Astrocyte (in vitro differentiated cells and primary cell): ENCODE measurements around the gene CD52. TPM values are rescaled to one million over a fixed set of nuclear protein-coding genes. Genes with fewer than 3 reads are reported as not detected.

ENCODE experiments used
- DNase-seq: peaks from one replicate; pipeline ENCODE4 v3.0.0-alpha.2; 2010; ENCODE audit warnings: low read depth
- FAIRE-seq: peaks from 2 replicates; lab custom pipeline; 2011; peaks lifted over from hg19 to GRCh38; lab: Jason Lieb, UNC
- H2AFZ ChIP-seq: 2 replicates; pipeline ENCODE4 v1.6.0; 2012; ENCODE audit warnings: low read depth, low read length, inconsistent platforms
- H3K27ac ChIP-seq: 2 replicates; pipeline ENCODE4 v1.5.1; 2011; ENCODE audit warnings: low read depth, low read length, inconsistent platforms
- H3K27me3 ChIP-seq: 2 replicates; pipeline ENCODE4 v1.6.0; 2011; ENCODE audit warnings: low read length, inconsistent platforms; ENCODE audit not compliant: insufficient read depth
- H3K36me3 ChIP-seq: 2 replicates; pipeline ENCODE4 v1.5.1; 2011; ENCODE audit warnings: low read length, inconsistent platforms; ENCODE audit not compliant: insufficient read depth
- H3K4me1 ChIP-seq: 2 replicates; pipeline ENCODE4 v1.5.1; 2011; ENCODE audit warnings: low read length, inconsistent platforms; ENCODE audit not compliant: insufficient read depth
- H3K4me2 ChIP-seq: 2 replicates; pipeline ENCODE4 v1.6.0; 2012; ENCODE audit warnings: low read length, inconsistent platforms
- H3K4me3 ChIP-seq: 2 replicates; pipeline ENCODE4 v1.5.1; 2011; ENCODE audit warnings: low read depth, mild to moderate bottlenecking, low read length, inconsistent platforms; ENCODE audit not compliant: insufficient read depth
- H3K79me2 ChIP-seq: 2 replicates; pipeline ENCODE4 v1.6.0; 2012; ENCODE audit warnings: mild to moderate bottlenecking, low read length, inconsistent platforms; ENCODE audit not compliant: insufficient read depth
- H3K9ac ChIP-seq: 2 replicates; pipeline ENCODE4 v1.6.0; 2012; ENCODE audit warnings: mild to moderate bottlenecking, low read length, inconsistent platforms
- H3K9me3 ChIP-seq: 2 replicates; pipeline ENCODE4 v1.5.1; 2012; ENCODE audit warnings: low read depth, mild to moderate bottlenecking, low read length, inconsistent platforms; ENCODE audit not compliant: insufficient read depth
- H4K20me1 ChIP-seq: 2 replicates; pipeline ENCODE4 v1.6.0; 2012; ENCODE audit warnings: low read length, inconsistent platforms; ENCODE audit not compliant: insufficient read depth
- H3K27ac Mint-ChIP-seq: one replicate; pipeline ENCODE4 v1.8.0; 2021; ENCODE audit warnings: mild to moderate bottlenecking, mixed read lengths; ENCODE audit not compliant: unreplicated experiment
- H3K27me3 Mint-ChIP-seq: one replicate; pipeline ENCODE4 v1.8.0; 2021; ENCODE audit warnings: low read depth, mixed read lengths; ENCODE audit not compliant: unreplicated experiment
- H3K36me3 Mint-ChIP-seq: one replicate; pipeline ENCODE4 v1.8.0; 2021; ENCODE audit warnings: low read depth, mixed read lengths; ENCODE audit not compliant: unreplicated experiment
- H3K4me1 Mint-ChIP-seq: one replicate; pipeline ENCODE4 v1.8.0; 2021; ENCODE audit warnings: low read depth, mixed read lengths; ENCODE audit not compliant: unreplicated experiment
- H3K4me3 Mint-ChIP-seq: one replicate; pipeline ENCODE4 v1.8.0; 2021; ENCODE audit warnings: mild to moderate bottlenecking, moderate library complexity, mixed read lengths; ENCODE audit not compliant: unreplicated experiment
- H3K9me3 Mint-ChIP-seq: one replicate; pipeline ENCODE4 v1.8.0; 2021; ENCODE audit warnings: mild to moderate bottlenecking, mixed read lengths; ENCODE audit not compliant: unreplicated experiment
- EZH2 ChIP-seq: IDR thresholded peaks from 2 replicates; pipeline ENCODE4 v1.6.1; 2012; ENCODE audit warnings: mild to moderate bottlenecking, low read length, inconsistent platforms; ENCODE audit not compliant: insufficient read depth
- total RNA-seq: library from RNA; stranded (reverse); gene quantifications from 2 replicates; pipeline ENCODE4 v1.2.1, GENCODE V29; 2021
- TF ChIP-seq, protein P1 (sequence below): IDR thresholded peaks from 2 replicates; pipeline ENCODE4 v1.5.1; 2011; ENCODE audit warnings: low read depth, mild to moderate bottlenecking, inconsistent platforms, low read length, moderate library complexity; ENCODE audit not compliant: insufficient read depth

CD52 gene
- total RNA-seq, 1 donor from 2014 or later: not detected

DNA sequence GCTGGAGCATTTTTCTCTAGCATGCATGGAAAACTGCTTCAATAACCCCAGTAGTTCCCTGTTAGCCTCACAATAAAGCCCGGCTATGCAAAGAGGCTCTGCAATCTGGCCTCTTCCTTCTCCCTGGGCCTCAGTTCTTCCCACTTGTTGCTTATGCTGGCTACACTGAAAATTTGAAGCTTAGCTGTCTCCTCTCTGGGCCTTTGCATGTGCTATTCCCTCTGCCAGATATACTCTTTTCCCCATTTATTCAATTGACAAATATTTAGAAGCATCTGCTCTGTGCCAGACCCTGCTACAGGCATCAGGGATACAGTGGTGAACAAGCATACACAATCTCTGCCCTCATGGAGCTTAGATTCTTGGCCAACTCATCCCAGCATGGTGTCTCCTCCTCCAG lies 20.9 kb downstream of the CD52 start:
- no peak overlapping the region for H3K4me3 Mint-ChIP-seq
- H3K27me3 ChIP-seq: peaks cover 9% of the 10 kb centered on the region
- H3K27ac Mint-ChIP-seq: no peak overlapping the region
- no peak overlapping the region for H3K27ac ChIP-seq
- H3K4me3 ChIP-seq: no peak overlapping the region
- no peaks in the 10 kb centered on the region for H3K79me2 ChIP-seq
- no peak for DNase-seq
- TF ChIP-seq, protein P1, sequence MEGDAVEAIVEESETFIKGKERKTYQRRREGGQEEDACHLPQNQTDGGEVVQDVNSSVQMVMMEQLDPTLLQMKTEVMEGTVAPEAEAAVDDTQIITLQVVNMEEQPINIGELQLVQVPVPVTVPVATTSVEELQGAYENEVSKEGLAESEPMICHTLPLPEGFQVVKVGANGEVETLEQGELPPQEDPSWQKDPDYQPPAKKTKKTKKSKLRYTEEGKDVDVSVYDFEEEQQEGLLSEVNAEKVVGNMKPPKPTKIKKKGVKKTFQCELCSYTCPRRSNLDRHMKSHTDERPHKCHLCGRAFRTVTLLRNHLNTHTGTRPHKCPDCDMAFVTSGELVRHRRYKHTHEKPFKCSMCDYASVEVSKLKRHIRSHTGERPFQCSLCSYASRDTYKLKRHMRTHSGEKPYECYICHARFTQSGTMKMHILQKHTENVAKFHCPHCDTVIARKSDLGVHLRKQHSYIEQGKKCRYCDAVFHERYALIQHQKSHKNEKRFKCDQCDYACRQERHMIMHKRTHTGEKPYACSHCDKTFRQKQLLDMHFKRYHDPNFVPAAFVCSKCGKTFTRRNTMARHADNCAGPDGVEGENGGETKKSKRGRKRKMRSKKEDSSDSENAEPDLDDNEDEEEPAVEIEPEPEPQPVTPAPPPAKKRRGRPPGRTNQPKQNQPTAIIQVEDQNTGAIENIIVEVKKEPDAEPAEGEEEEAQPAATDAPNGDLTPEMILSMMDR: no peak
- TF ChIP-seq EZH2: no peak
- H3K36me3 Mint-ChIP-seq: no peaks in the 10 kb centered on the region
- no peak overlapping the region for H2AFZ ChIP-seq
- peaks cover 13% of the 10 kb centered on the region for H3K4me1 ChIP-seq
- no peaks in the 10 kb centered on the region for H3K9me3 ChIP-seq
- H3K9ac ChIP-seq: no peak overlapping the region
- H3K4me2 ChIP-seq: no peak overlapping the region
- peaks cover 17% of the 10 kb centered on the region for H3K27me3 Mint-ChIP-seq
- no peaks in the 10 kb centered on the region for H3K36me3 ChIP-seq
- no peaks in the 10 kb centered on the region for H3K9me3 Mint-ChIP-seq
- FAIRE-seq: no peak
- H3K4me1 Mint-ChIP-seq: peaks cover 6% of the 10 kb centered on the region
- H4K20me1 ChIP-seq: no peaks in the 10 kb centered on the region

DNA sequence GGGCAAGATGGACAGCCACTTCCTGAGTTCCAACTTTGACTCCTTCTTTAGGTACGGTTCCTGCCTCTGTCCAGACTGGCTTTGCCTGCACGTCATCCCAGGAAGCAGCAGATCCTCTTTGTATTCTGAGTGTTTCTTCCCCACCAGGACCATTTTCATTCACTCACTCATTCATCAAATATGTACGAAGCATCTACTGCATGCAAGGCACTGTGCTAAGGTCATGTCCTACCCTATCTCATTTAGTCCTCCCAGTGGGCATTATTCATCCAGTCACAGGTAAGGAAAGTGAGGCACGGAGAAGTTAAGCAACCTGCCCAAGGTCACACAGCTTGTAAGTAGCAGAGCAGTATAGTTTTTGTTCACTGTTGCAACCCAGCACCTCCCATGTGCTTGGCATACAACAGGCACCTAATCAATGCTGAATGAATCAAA lies 22.3 kb downstream of the CD52 start:
- Histone ChIP-seq H3K9ac (no peak overlapping the region), H3K9me3 (no peaks in the 10 kb centered on the region), H4K20me1 (no peaks in the 10 kb centered on the region), H3K27ac (no peak overlapping the region), H3K27me3 (peaks cover 9% of the 10 kb centered on the region), H3K79me2 (no peaks in the 10 kb centered on the region), H3K4me2 (no peak overlapping the region), H3K4me1 (peaks cover 13% of the 10 kb centered on the region), H3K36me3 (no peaks in the 10 kb centered on the region), H3K4me3 (no peak overlapping the region), H2AFZ (peak overlapping the region; percentile 53)
- no peak for TF ChIP-seq EZH2
- TF ChIP-seq, protein P1: no peak
- Mint-ChIP-seq H3K4me1 (peaks cover 6% of the 10 kb centered on the region), H3K9me3 (no peaks in the 10 kb centered on the region), H3K36me3 (no peaks in the 10 kb centered on the region), H3K27me3 (peaks cover 28% of the 10 kb centered on the region), H3K4me3 (no peak overlapping the region), H3K27ac (no peak overlapping the region)
- FAIRE-seq (no peak), DNase-seq (no peak)

DNA sequence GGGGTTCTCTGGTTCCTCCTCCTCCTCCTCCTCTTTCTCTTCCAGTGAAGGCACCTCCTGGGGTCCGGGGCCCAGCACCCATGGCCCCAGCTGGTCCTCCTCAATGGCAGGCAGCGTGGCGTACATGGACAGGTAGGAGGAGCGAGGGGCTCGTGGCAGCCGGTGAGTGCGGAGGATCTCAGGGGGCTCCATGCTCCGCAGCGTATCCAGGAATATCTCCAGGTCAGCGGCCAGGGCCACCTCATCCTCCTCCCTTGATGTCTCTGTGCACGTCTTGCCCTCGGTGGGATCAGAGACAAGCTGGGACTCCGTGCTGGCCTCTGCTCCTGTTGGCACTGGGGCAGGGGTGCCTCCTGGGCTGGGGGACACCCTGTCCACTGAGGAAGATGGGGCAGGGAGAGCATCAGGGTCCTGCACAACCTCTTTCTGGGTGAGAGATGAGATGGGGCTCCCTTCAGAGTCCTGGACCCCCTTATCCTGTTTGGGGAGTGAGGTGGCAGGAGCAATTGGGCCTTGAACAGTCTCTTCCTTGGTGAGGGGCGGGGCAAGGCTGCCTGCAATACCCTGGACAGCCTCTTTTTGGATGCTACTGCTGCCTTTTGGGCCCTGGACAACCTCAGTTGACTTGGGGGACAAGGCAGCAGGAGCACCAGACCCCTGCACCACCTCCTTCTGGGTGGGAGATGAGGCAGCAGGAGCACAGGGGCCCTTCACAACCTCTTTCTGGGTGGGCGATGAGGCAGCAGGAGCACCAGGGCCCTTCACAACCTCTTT lies 26.6 kb downstream of the CD52 start:
- no peaks in the 10 kb centered on the region for H3K36me3 ChIP-seq
- TF ChIP-seq, protein P1: no peak
- no peak for TF ChIP-seq EZH2
- H2AFZ ChIP-seq: no peak overlapping the region
- DNase-seq (no peak), FAIRE-seq (no peak)
- Mint-ChIP-seq H3K9me3 (no peaks in the 10 kb centered on the region), H3K4me3 (no peak overlapping the region), H3K27me3 (peaks cover 29% of the 10 kb centered on the region), H3K27ac (peak overlapping the region; percentile 12), H3K36me3 (no peaks in the 10 kb centered on the region), H3K4me1 (peaks cover 6% of the 10 kb centered on the region)
- no peak overlapping the region for H3K4me3 ChIP-seq
- H3K9me3 ChIP-seq: no peaks in the 10 kb centered on the region
- no peaks in the 10 kb centered on the region for H3K79me2 ChIP-seq
- H3K9ac ChIP-seq: no peak overlapping the region
- H3K27ac ChIP-seq: no peak overlapping the region
- H3K4me1 ChIP-seq: peaks cover 5% of the 10 kb centered on the region
- H3K4me2 ChIP-seq: no peak overlapping the region
- H3K27me3 ChIP-seq: peaks cover 3% of the 10 kb centered on the region
- H4K20me1 ChIP-seq: no peaks in the 10 kb centered on the region
